SK-N-SH treated with all-trans-retinoic acid at 6 μM for 48 hours (cell line): ENCODE data around the gene HOXC13.

Source experiments
- ATAC-seq: fragments of 200-7000 bp; cut with Tn5 transposase; 3 replicates; pipeline ENCODE4 v1.9.1; 2020; ENCODE audit warnings: mild to moderate bottlenecking, moderate library complexity
- ARNTL ChIP-seq: fragments of 450-650 bp; formaldehyde crosslinking; IDR thresholded peaks from 2 replicates; pipeline ENCODE4 v1.5.0; 2020; ENCODE audit warnings: low read depth, mild to moderate bottlenecking, moderate library complexity, borderline replicate concordance
- BACH2 ChIP-seq: fragments of 250-450 bp; sonication (Bioruptor Pico); IDR thresholded peaks from 2 replicates; pipeline ENCODE4 v1.9.0; 2021; ENCODE audit warnings: mild to moderate bottlenecking, borderline replicate concordance
- CSDC2 ChIP-seq: fragments of 250-450 bp; sonication (Bioruptor Pico); IDR thresholded peaks from 2 replicates; pipeline ENCODE4 v1.5.0; 2020; ENCODE audit warnings: mild to moderate bottlenecking, moderate library complexity
- ESRRG ChIP-seq: fragments of 250-450 bp; sonication (Bioruptor Pico); IDR thresholded peaks from 2 replicates; pipeline ENCODE4 v1.6.1; 2021; ENCODE audit warnings: mild to moderate bottlenecking
- GLIS3 ChIP-seq: fragments of 250-450 bp; sonication (Bioruptor Pico); IDR thresholded peaks from 2 replicates; pipeline ENCODE4 v1.5.0; 2020; ENCODE audit warnings: mild to moderate bottlenecking, moderate library complexity
- ISL1 ChIP-seq: fragments of 250-450 bp; sonication (Bioruptor Pico); IDR thresholded peaks from 2 replicates; pipeline ENCODE4 v2.1.2; 2022; ENCODE audit warnings: mild to moderate bottlenecking, moderate library complexity
- OSR1 ChIP-seq: fragments of 250-450 bp; sonication (Bioruptor Pico); IDR thresholded peaks from 2 replicates; pipeline ENCODE4 v1.8.0; 2022; ENCODE audit warnings: moderate library complexity, mild to moderate bottlenecking, inconsistent platforms
- PPARA ChIP-seq: fragments of 250-450 bp; sonication (Bioruptor Pico); IDR thresholded peaks from 2 replicates; pipeline ENCODE4 v1.5.0; 2020; ENCODE audit warnings: mild to moderate bottlenecking, borderline replicate concordance
- RARB ChIP-seq: fragments of 250-450 bp; sonication (Bioruptor Pico); IDR thresholded peaks from 2 replicates; pipeline ENCODE4 v1.8.0; 2021; ENCODE audit warnings: mild to moderate bottlenecking, moderate library complexity
- SNAI2 ChIP-seq: fragments of 250-450 bp; sonication (Bioruptor Pico); IDR thresholded peaks from 2 replicates; pipeline ENCODE4 v1.5.0; 2020; ENCODE audit warnings: mild to moderate bottlenecking, moderate library complexity
- TCF4 ChIP-seq: fragments of 250-450 bp; sonication (Bioruptor Pico); IDR thresholded peaks from 2 replicates; pipeline ENCODE4 v1.8.0; 2021; ENCODE audit warnings: mild to moderate bottlenecking, moderate library complexity, borderline replicate concordance
- ZC3H10 ChIP-seq: fragments of 250-450 bp; sonication (Bioruptor Pico); IDR thresholded peaks from 2 replicates; pipeline ENCODE4 v1.5.1; 2021; ENCODE audit warnings: mild to moderate bottlenecking, moderate library complexity
- ZFP3 ChIP-seq: fragments of 250-450 bp; sonication (Bioruptor Pico); IDR thresholded peaks from 2 replicates; pipeline ENCODE4 v1.5.0; 2020; ENCODE audit warnings: mild to moderate bottlenecking, moderate library complexity
- ZFP30 ChIP-seq: fragments of 450-650 bp; formaldehyde crosslinking; IDR thresholded peaks from 2 replicates; pipeline ENCODE4 v1.5.0; 2022; ENCODE audit warnings: mild to moderate bottlenecking, moderate library complexity
- ZNF565 ChIP-seq: fragments of 450-650 bp; formaldehyde crosslinking; conservative IDR thresholded peaks from 2 replicates; pipeline ENCODE4 v1.5.0; 2020; ENCODE audit warnings: low read depth, mild to moderate bottlenecking, moderate library complexity
- ZNF70 ChIP-seq: fragments of 450-650 bp; formaldehyde crosslinking; IDR thresholded peaks from 2 replicates; pipeline ENCODE4 v1.5.0; 2020; ENCODE audit warnings: mild to moderate bottlenecking, moderate library complexity
- ZNF8 ChIP-seq: fragments of 450-650 bp; formaldehyde crosslinking; IDR thresholded peaks from 2 replicates; pipeline ENCODE4 v1.5.0; 2020; ENCODE audit warnings: mild to moderate bottlenecking, moderate library complexity
- TF ChIP-seq, protein P1 (sequence below): fragments of 250-450 bp; sonication (Bioruptor Pico); IDR thresholded peaks from 2 replicates; pipeline ENCODE4 v1.8.0; 2020; ENCODE audit warnings: mild to moderate bottlenecking, moderate library complexity, borderline replicate concordance
- TF ChIP-seq, protein P2 (sequence below): fragments of 250-450 bp; sonication (Bioruptor Pico); IDR thresholded peaks from 2 replicates; pipeline ENCODE4 v1.5.1; 2020; ENCODE audit warnings: low read depth, mild to moderate bottlenecking, moderate library complexity
- TF ChIP-seq, protein P3 (sequence below): fragments of 250-450 bp; sonication (Bioruptor Pico); IDR thresholded peaks from 2 replicates; pipeline ENCODE4 v1.8.0; 2021; ENCODE audit warnings: low read depth, mild to moderate bottlenecking, moderate library complexity, borderline replicate concordance
- TF ChIP-seq, protein P4 (sequence below): fragments of 250-450 bp; sonication (Bioruptor Pico); IDR thresholded peaks from 2 replicates; pipeline ENCODE4 v1.5.1; 2021; ENCODE audit warnings: mild to moderate bottlenecking, moderate library complexity

HOXC13 gene

DNA sequence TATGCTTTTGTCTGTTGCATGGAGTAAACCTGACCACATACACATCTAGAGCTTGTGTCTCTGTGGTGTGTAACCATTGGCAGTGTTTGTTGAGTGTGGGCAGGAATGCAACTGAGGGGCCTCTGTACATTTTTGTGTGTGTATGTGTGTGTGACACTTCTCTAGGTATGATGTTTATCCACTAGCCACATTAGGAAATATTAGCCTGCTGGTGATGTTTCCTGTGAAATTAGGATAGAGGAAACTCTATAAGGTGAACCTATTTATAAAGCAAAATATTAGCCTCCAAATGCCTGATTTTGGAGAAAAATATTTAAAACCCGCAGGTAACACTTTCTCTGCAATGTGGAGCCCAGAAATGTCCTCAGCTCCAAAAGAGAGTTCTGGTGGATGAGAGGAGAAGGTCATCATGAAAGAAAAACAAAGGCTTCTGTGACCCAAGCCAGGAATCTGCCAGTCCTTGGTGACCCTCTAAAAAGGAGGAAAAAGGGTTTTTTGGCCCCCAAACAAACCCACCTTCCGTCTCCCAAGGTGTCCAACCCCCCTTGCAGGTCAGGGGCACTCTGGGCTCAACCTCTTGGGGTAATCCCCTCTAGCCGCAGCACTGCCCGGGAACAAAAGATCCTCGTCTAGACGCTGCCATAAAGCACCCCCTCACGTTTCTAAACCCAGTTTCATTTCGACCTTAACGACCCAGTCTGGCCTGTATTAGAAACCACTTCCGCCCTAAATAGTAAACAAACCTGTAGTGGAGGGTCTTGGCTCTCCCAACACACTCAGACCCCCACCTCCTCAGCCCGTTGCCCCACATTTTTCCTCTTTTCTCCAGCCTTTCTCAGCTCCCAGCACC lies 39.2 kb downstream of the HOXC13 start (continued):
- TF ChIP-seq ZNF565 (CRISPR knock-in tag) (no peak), SNAI2 (CRISPR knock-in tag) (no peak), GLIS3 (CRISPR knock-in tag) (no peak)
- TF ChIP-seq, all 23 proteins: peak for 0

DNA sequence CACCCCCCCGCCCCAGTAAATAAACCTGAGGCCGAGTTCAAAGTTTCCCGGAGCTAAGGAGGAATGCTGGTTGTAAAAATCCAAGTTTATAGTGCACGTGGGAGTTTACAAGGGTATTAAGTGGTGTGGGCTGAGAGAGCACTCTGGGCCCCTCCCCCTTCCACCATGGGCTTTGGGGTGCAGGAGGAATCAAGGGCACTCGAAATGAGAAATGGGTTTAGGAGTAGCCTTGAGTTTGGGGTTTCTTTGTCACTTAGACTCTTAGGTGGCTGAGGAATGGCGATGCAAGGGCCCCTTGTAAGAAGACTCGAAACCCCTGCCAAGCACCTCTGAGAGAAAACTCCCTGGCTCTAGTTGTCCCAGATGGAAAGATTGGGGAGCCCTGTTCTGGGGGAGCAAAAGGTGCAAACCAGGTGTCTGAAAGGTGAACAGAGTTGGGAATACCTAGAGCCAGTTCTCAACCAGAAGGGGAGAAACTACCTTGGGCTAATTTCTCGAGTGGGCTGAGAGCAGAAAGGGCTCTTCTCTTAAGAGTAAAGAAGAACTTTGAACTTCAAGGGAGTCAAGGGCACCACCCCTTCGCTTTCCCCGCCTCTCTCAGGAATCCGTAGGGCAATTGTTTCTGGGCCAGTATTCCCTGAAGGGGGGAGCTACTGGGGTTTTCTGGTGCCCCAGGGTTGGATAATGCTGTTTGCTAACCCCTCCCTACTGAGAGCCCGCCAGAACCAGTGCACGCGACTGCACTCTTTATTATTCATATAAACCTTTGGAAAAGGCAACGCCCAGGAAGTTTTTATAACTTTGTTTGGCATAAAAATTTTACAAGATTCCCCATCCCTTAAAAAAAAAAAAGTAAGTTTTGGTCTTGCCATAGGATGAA lies 40.1 kb downstream of the HOXC13 start:
- no peak for ATAC-seq
- TF ChIP-seq, protein P1, sequence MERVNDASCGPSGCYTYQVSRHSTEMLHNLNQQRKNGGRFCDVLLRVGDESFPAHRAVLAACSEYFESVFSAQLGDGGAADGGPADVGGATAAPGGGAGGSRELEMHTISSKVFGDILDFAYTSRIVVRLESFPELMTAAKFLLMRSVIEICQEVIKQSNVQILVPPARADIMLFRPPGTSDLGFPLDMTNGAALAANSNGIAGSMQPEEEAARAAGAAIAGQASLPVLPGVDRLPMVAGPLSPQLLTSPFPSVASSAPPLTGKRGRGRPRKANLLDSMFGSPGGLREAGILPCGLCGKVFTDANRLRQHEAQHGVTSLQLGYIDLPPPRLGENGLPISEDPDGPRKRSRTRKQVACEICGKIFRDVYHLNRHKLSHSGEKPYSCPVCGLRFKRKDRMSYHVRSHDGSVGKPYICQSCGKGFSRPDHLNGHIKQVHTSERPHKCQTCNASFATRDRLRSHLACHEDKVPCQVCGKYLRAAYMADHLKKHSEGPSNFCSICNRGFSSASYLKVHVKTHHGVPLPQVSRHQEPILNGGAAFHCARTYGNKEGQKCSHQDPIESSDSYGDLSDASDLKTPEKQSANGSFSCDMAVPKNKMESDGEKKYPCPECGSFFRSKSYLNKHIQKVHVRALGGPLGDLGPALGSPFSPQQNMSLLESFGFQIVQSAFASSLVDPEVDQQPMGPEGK = no peak
- TF ChIP-seq, protein P2, sequence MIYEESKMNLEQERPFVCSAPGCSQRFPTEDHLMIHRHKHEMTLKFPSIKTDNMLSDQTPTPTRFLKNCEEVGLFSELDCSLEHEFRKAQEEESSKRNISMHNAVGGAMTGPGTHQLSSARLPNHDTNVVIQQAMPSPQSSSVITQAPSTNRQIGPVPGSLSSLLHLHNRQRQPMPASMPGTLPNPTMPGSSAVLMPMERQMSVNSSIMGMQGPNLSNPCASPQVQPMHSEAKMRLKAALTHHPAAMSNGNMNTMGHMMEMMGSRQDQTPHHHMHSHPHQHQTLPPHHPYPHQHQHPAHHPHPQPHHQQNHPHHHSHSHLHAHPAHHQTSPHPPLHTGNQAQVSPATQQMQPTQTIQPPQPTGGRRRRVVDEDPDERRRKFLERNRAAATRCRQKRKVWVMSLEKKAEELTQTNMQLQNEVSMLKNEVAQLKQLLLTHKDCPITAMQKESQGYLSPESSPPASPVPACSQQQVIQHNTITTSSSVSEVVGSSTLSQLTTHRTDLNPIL (CRISPR knock-in tag) = no peak
- no peak for TF ChIP-seq BACH2

DNA sequence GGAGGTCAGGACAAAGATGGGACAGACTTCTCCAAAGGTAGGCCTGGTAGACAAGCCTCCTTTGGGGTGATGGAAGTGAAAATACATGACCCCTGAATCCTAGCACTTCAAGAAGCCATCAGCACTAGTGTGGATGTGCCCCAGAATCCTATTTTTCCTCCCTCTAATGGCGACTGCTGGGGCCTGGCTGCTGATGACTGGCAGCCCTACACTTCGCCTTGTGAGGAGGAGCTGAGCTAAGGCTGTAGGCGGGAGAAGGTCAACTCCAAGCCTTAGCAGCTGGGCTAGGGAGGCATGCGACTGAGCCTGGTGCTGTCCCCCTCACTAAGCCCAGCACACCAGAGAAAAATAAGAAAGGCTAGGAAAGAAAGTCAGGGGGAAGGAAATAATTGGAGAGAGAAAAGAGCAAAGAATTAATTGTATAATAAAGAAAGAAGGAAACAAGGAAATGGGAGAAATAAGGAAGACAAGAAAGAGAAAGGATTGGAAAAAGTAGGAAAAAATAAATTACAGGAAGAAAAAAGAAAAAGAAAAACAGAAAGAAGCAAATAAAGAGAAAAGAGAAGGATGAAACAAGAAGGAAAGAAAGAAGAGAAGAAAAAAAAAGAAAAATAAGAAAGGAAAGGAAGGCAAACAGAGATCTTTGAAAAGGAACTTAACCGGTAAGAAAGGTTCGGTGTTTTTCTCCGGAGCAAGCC lies 41.6 kb downstream of the HOXC13 start:
- no peak for ATAC-seq
- TF ChIP-seq ESRRG (CRISPR knock-in tag) (no peak), ISL1 (CRISPR knock-in tag) (no peak), PPARA (CRISPR knock-in tag) (no peak), ZNF70 (no peak), ZC3H10 (CRISPR knock-in tag) (no peak), ZFP30 (CRISPR knock-in tag) (no peak), CSDC2 (CRISPR knock-in tag) (no peak), GLIS3 (CRISPR knock-in tag) (no peak), TCF4 (CRISPR knock-in tag) (no peak), ZNF8 (no peak), ARNTL (CRISPR knock-in tag) (no peak), BACH2 (no peak), OSR1 (no peak), RARB (CRISPR knock-in tag) (no peak), ZFP3 (CRISPR knock-in tag) (no peak), SNAI2 (CRISPR knock-in tag) (no peak)
- TF ChIP-seq, protein P2 (CRISPR knock-in tag) = no peak

DNA sequence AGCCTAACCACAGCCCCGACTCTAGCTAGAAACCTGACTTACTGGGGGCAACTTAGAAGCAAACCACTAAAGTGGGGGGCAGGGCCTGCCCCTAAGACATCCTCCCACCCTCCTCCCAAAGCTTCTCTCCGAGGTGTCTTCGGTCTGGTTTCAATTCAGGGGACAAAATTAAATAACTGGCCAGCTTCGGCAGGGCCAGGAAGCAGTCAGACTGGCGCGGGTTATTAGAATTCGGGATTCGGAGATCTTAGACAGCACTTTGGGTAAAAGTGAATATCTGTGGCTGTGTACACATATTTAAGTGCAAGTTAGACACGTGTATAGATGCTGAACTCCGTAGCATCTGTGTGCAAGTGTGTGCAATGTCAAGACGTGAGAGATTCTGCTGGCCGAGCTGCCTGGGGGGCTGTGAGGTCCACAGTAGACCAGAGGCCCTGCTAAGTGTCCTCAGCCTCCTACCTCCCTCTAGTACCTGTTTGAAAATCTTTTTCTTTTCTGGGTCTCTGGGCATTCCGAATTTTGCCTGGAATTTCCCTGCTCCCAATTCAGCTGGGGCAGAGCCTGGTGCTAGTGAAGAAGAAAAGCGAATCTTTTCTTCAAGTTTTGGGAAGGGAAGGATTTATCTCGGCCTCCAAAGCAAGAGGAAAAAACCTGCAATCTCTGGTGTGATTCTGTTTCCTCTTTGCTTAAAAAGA lies 42.3 kb downstream of the HOXC13 start:
- ATAC-seq = no peak
- no peak for TF ChIP-seq ZNF565 (CRISPR knock-in tag)
- no peak for TF ChIP-seq ZC3H10 (CRISPR knock-in tag)
- TF ChIP-seq, protein P2 (CRISPR knock-in tag) = no peak
- TF ChIP-seq, protein P3, sequence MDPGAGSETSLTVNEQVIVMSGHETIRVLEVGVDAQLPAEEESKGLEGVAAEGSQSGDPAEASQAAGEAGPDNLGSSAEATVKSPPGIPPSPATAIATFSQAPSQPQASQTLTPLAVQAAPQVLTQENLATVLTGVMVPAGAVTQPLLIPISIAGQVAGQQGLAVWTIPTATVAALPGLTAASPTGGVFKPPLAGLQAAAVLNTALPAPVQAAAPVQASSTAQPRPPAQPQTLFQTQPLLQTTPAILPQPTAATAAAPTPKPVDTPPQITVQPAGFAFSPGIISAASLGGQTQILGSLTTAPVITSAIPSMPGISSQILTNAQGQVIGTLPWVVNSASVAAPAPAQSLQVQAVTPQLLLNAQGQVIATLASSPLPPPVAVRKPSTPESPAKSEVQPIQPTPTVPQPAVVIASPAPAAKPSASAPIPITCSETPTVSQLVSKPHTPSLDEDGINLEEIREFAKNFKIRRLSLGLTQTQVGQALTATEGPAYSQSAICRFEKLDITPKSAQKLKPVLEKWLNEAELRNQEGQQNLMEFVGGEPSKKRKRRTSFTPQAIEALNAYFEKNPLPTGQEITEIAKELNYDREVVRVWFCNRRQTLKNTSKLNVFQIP (CRISPR knock-in tag) = no peak
- no peak for TF ChIP-seq ZNF8
- TF ChIP-seq, protein P4, sequence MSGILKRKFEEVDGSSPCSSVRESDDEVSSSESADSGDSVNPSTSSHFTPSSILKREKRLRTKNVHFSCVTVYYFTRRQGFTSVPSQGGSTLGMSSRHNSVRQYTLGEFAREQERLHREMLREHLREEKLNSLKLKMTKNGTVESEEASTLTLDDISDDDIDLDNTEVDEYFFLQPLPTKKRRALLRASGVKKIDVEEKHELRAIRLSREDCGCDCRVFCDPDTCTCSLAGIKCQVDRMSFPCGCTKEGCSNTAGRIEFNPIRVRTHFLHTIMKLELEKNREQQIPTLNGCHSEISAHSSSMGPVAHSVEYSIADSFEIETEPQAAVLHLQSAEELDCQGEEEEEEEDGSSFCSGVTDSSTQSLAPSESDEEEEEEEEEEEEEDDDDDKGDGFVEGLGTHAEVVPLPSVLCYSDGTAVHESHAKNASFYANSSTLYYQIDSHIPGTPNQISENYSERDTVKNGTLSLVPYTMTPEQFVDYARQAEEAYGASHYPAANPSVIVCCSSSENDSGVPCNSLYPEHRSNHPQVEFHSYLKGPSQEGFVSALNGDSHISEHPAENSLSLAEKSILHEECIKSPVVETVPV (CRISPR knock-in tag) = no peak
